Spleen (tissue), 11 donors: ENCODE measurements around the gene IFT80. TPM values are rescaled to one million over a fixed set of nuclear protein-coding genes. Genes with fewer than 3 reads are reported as not detected.

ENCODE experiments used
- DNase-seq: peaks from one replicate; pipeline ENCODE4 v3.0.0-alpha.2; 2020
- H3K27ac ChIP-seq, 8 donors: fragments of 200-600 bp; sonication (generic) in 7 of 8; 1 replicate in 4 of 8; 2 replicates in 4 of 8; pipeline versions ENCODE4 v1.5.0 to v1.8.0; 2016 to 2021; ENCODE audit warnings: inconsistent platforms in 4 of 8, mild to moderate bottlenecking in 4 of 8, moderate library complexity in 1 of 8
- H3K27me3 ChIP-seq, 7 donors: fragments of 200-600 bp; sonication (generic) in 6 of 7; replicated peaks in 1 of 7; 1 replicate in 4 of 7; 2 replicates in 3 of 7; pipeline versions ENCODE4 v1.5.0 to v1.8.0; 2016 to 2021; ENCODE audit warnings: inconsistent platforms in 3 of 7, mild to moderate bottlenecking in 1 of 7
- H3K36me3 ChIP-seq, 6 donors: fragments of 200-600 bp; sonication (generic) in 5 of 6; 1 replicate in 4 of 6; 2 replicates in 2 of 6; pipeline versions ENCODE4 v1.5.0 to v1.8.0; 2016 to 2021; ENCODE audit warnings: inconsistent platforms in 2 of 6
- H3K4me1 ChIP-seq, 6 donors: fragments of 200-600 bp; sonication (generic) in 5 of 6; 1 replicate in 3 of 6; 2 replicates in 3 of 6; pipeline versions ENCODE4 v1.5.0 to v1.8.0; 2016 to 2021; ENCODE audit warnings: inconsistent platforms in 3 of 6
- H3K4me3 ChIP-seq, 8 donors: fragments of 200-600 bp; sonication (generic) in 7 of 8; 1 replicate in 4 of 8; 2 replicates in 4 of 8; pipeline versions ENCODE4 v1.5.0 to v1.8.0; 2016 to 2021; ENCODE audit warnings: inconsistent platforms in 4 of 8, mild to moderate bottlenecking in 4 of 8, moderate library complexity in 2 of 8
- H3K9me3 ChIP-seq, 8 donors: fragments of 200-600 bp; sonication (generic) in 7 of 8; 1 replicate in 4 of 8; 2 replicates in 4 of 8; pipeline versions ENCODE4 v1.5.0 to v1.8.0; 2016 to 2021; ENCODE audit warnings: inconsistent platforms in 4 of 8
- CTCF ChIP-seq, 11 experiments: fragments of 200-600 bp in 7 of 11; fragments of 450-650 bp in 4 of 11; sonication (generic) in 4 of 11; IDR thresholded peaks in 8 of 11; conservative IDR thresholded peaks in 3 of 11; 1 replicate in 7 of 11; 2 replicates in 4 of 11; pipeline versions ENCODE4 v1.4.0 to v1.8.0; 2016 to 2021; ENCODE audit warnings: antibody characterized with exemption in 11 of 11, inconsistent platforms in 4 of 11, mild to moderate bottlenecking in 1 of 11
- POLR2A ChIP-seq, 3 donors: fragments of 450-650 bp; IDR thresholded peaks; one replicate each; pipeline ENCODE4 v1.5.1; 2017; ENCODE audit warnings: antibody characterized with exemption in 3 of 3, mild to moderate bottlenecking in 1 of 3
- POLR2AphosphoS5 ChIP-seq, 3 donors: sonication (generic); formaldehyde crosslinking; IDR thresholded peaks; one replicate each; pipeline ENCODE4 v1.5.1; 2017; ENCODE audit warnings: antibody characterized with exemption in 3 of 3
- WGBS, 5 donors: extraction: QIAGEN DNeasy Blood & Tissue Kit in 3 of 5; methylation state at CpG; one replicate each; pipeline versions ENCODE4 v1.1.5 to v1.1.7; 2013 to 2018; 5-methylcytosine and 5-hydroxymethylcytosine counted together
- intact Hi-C: fragments of 100-400 bp; cut with DNase I; formaldehyde crosslinking; loops from one replicate; pipeline ENCODE4 v1.15.0; 2023; ENCODE audit warnings: low total_unique reads
- polyA plus RNA-seq, 3 donors: library from polyadenylated mRNA; stranded (reverse); fragments of 200-250 nt; gene quantifications; one replicate each; pipeline ENCODE4 v1.2.1, GENCODE V29; 2013
- total RNA-seq, 7 donors: library from RNA; depleted of rRNA in 3 of 7; stranded (reverse); fragments of >200 nt in 3 of 7; fragmentation: NEBNext Ultra II Directional in 4 of 7; extraction: Animal tissue kit (Norgen Biotek cat#: 25700) in 4 of 7; gene quantifications; one replicate each; pipeline versions ENCODE4 v1.1.0 to v1.2.1, GENCODE V29; 2016 to 2021
- donor health status: healthy with polysubstance abuse.
- donor health status: DM: no; HTN: no; CAD: no; lungs with moderate emphysema.
- donor health status: DM: no; HTN: no; CAD: no.
- donor health status: Bipolar disorder and iron deficiency.
- donor health status: healthy.
- donor health status: DM: no; HTN: no; CAD: no.
- donor health status: DM: yes; HTN: yes; CAD: no.

IFT80 gene
- total and polyA plus RNA-seq, 10 donors: 15.3 to 44.0 (median 21.5) TPM

DNA sequence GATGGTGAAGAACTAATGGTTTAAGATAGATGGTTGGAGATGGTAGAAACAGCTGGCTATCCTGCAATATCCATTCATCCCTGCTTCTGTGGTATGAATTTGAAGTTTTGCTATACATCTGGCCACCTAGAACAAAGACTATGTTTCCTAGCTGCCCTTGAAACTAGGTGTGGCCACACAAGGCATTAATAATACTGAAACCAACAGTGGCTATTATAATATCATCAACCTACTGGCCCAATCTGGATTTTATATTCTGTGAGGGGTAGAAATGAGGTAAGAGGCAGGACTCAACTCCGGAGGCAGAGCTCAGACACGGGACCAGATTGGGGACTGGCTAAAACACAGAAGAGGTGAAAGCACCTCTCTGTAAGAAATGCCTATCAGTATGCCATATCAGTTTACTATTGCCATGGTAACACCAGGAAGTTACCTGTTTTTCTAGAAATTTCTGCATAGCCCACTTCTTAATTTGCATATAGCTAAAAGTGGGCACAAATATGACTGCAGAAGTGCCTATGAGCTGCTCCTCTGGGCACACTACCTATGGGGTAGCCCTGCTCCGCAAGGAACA lies 8.4 kb downstream of the IFT80 start:
- Histone ChIP-seq H3K4me1 (peaks cover 0 to 10% (median 0%) of the 10 kb centered on the region in 6 donors), H3K27me3 (no peaks in the 10 kb centered on the region), H3K27ac (no peak overlapping the region), H3K9me3 (no peaks in the 10 kb centered on the region), H3K36me3 (no peaks in the 10 kb centered on the region), H3K4me3 (no peak overlapping the region)
- intact Hi-C loops: no loop called here
- WGBS, 5 donors: 89 to 96% (median 90%) methylated on average over 3 of the region's 3 CpGs
- no peak for TF ChIP-seq CTCF (IDR thresholded peaks at IDR 0.05 in 8 of 11, conservative IDR thresholded peaks at IDR 0.05 in 3 of 11)
- TF ChIP-seq POLR2AphosphoS5 (IDR thresholded peaks at IDR 0.05): no peak
- no peak for TF ChIP-seq POLR2A (IDR thresholded peaks at IDR 0.05)
- no peak for DNase-seq

GRCh38 chr3:160384639-160385318 lies 14.2 kb downstream of the IFT80 start:
- 92 to 96% (median 95%) methylated on average over 5 of the region's 5 CpGs for WGBS, 5 donors
- intact Hi-C loops: no loop called here
- peaks cover 0 to 12% (median 0%) of the 10 kb centered on the region in 6 donors for H3K36me3 ChIP-seq
- H3K4me3 ChIP-seq: no peak overlapping the region
- DNase-seq: no peak
- H3K4me1 ChIP-seq: no peaks in the 10 kb centered on the region
- H3K27me3 ChIP-seq: no peaks in the 10 kb centered on the region
- no peak overlapping the region for H3K27ac ChIP-seq
- H3K9me3 ChIP-seq: no peaks in the 10 kb centered on the region
- TF ChIP-seq POLR2A (IDR thresholded peaks at IDR 0.05): no peak
- TF ChIP-seq CTCF (IDR thresholded peaks at IDR 0.05 in 8 of 11, conservative IDR thresholded peaks at IDR 0.05 in 3 of 11): no peak
- no peak for TF ChIP-seq POLR2AphosphoS5 (IDR thresholded peaks at IDR 0.05)

DNA sequence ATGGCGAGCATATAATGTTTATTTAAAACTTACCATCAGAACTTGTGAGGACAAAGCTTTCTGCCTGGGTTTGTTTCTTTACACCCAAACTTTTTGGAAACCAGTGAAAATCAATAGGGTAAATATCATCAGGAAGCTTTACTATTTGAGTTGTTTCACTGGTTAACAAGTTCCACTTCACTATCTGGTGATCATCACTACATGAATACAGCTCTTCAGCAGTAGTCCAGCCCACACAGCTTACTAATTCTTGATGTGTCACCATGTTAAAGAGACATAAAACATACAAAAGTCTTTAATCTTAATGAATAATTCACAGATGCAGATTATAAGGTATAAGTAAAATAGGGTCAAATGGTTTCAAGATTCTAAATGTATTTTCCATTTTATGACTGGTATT lies 17.6 kb downstream of the IFT80 start:
- intact Hi-C loops: no loop called here
- Histone ChIP-seq H3K27ac (no peak overlapping the region), H3K4me3 (no peak overlapping the region), H3K4me1 (no peaks in the 10 kb centered on the region), H3K36me3 (peaks cover 0 to 25% (median 4%) of the 10 kb centered on the region in 6 donors), H3K27me3 (no peaks in the 10 kb centered on the region), H3K9me3 (no peaks in the 10 kb centered on the region)
- TF ChIP-seq POLR2A (IDR thresholded peaks at IDR 0.05) (no peak), POLR2AphosphoS5 (IDR thresholded peaks at IDR 0.05) (no peak), CTCF (IDR thresholded peaks at IDR 0.05 in 8 of 11, conservative IDR thresholded peaks at IDR 0.05 in 3 of 11) (no peak)
- no peak for DNase-seq
- 88 to 98% (median 95%) methylated on average over 1 of the region's 1 CpG for WGBS, 5 donors

DNA sequence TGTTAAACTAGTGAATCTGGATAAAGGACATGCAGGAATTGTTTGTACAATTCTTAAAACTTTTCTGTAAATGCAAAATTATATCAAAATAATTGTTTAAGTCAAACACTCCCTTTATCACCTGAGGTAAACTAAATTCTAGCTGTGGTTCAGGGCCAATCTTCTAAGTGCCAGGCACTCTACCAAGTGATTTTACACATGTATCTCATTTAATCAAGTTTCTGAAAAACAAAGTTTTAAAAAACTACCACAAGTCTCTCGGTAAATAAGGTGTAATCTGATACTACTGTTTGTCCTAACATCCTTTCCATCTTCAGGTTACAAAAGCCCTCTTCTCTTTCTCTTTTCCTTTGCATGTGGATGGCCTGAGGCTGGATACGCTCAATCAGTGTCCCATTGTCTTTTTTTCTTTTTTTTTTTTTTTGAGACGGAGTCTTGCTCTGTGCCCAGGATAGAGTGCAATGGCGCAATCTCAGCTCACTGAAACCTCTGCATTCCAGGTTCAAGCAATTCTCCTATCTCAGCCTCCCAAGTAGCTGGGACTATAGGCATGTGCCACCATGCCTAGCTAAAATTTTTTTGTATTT lies 19.3 kb downstream of the IFT80 start:
- H3K27me3 ChIP-seq: no peaks in the 10 kb centered on the region
- H3K4me3 ChIP-seq: no peak overlapping the region
- no peaks in the 10 kb centered on the region for H3K4me1 ChIP-seq
- no peak for DNase-seq
- TF ChIP-seq CTCF (IDR thresholded peaks at IDR 0.05 in 8 of 11, conservative IDR thresholded peaks at IDR 0.05 in 3 of 11) (no peak), POLR2A (IDR thresholded peaks at IDR 0.05) (no peak)
- peaks cover 0 to 42% (median 10%) of the 10 kb centered on the region in 6 donors for H3K36me3 ChIP-seq
- intact Hi-C loops: no loop called here
- H3K27ac ChIP-seq: no peak overlapping the region
- 82 to 95% (median 93%) methylated on average over 4 of the region's 4 CpGs for WGBS, 5 donors
- H3K9me3 ChIP-seq: no peaks in the 10 kb centered on the region
